Osteoblast (primary cell): ENCODE data around the gene ARL15. TPM values are rescaled to one million over a fixed set of nuclear protein-coding genes. Genes with fewer than 3 reads are reported as not detected.

Source experiments
- DNase-seq: peaks from one replicate; pipeline ENCODE4 v3.0.0; 2011; ENCODE audit warnings: low spot score, mixed read lengths; ENCODE audit not compliant: insufficient read length; ENCODE audit errors: missing footprints
- H2AFZ ChIP-seq: 2 replicates; pipeline ENCODE4 v1.6.0; 2011; ENCODE audit warnings: mild to moderate bottlenecking, low read length
- H3K27ac ChIP-seq: 2 replicates; pipeline ENCODE4 v1.5.1; 2011; ENCODE audit warnings: mild to moderate bottlenecking, low read depth, low read length, moderate library complexity
- H3K27me3 ChIP-seq: 2 replicates; pipeline ENCODE4 v1.6.0; 2012; ENCODE audit warnings: mild to moderate bottlenecking, control low read depth, inconsistent platforms, low read length, moderate library complexity; ENCODE audit not compliant: insufficient read depth
- H3K36me3 ChIP-seq: 2 replicates; pipeline ENCODE4 v1.5.1; 2011; ENCODE audit warnings: mild to moderate bottlenecking, low read length, control low read depth, moderate library complexity; ENCODE audit not compliant: insufficient read depth
- H3K4me1 ChIP-seq: 2 replicates; pipeline ENCODE4 v1.5.1; 2011; ENCODE audit warnings: mild to moderate bottlenecking, low read length, control low read depth, moderate library complexity; ENCODE audit not compliant: insufficient read depth
- H3K4me2 ChIP-seq: 2 replicates; pipeline ENCODE4 v1.6.0; 2011; ENCODE audit warnings: mild to moderate bottlenecking, low read length; ENCODE audit not compliant: insufficient read depth
- H3K4me3 ChIP-seq: fragments of 200-600 bp; sonication (generic); 3 replicates; pipeline ENCODE4 v1.5.1; 2012; ENCODE audit warnings: mild to moderate bottlenecking, low read length, inconsistent platforms; ENCODE audit not compliant: insufficient read depth
- H3K79me2 ChIP-seq: 2 replicates; pipeline ENCODE4 v1.6.0; 2012; ENCODE audit warnings: mild to moderate bottlenecking, low read length, control low read depth, inconsistent platforms; ENCODE audit not compliant: insufficient read depth
- H3K9me3 ChIP-seq: 2 replicates; pipeline ENCODE4 v1.5.1; 2011; ENCODE audit warnings: low read depth, low read length, control low read depth
- H4K20me1 ChIP-seq: 2 replicates; pipeline ENCODE4 v1.6.0; 2012; ENCODE audit warnings: mild to moderate bottlenecking, low read length, control low read depth; ENCODE audit not compliant: insufficient read depth
- CTCF ChIP-seq: IDR thresholded peaks from 2 replicates; pipeline ENCODE4 v1.5.1; 2011; ENCODE audit warnings: mild to moderate bottlenecking, low read depth, low read length, moderate library complexity; ENCODE audit errors: extremely low read depth
- total RNA-seq: library from RNA; depleted of rRNA; stranded (reverse); fragments of >200 nt; gene quantifications from 2 replicates; pipeline ENCODE4 v1.2.3, GENCODE V29; 2012

Gene ARL15
- total RNA-seq, 1 donor, result 25.3 TPM

DNA sequence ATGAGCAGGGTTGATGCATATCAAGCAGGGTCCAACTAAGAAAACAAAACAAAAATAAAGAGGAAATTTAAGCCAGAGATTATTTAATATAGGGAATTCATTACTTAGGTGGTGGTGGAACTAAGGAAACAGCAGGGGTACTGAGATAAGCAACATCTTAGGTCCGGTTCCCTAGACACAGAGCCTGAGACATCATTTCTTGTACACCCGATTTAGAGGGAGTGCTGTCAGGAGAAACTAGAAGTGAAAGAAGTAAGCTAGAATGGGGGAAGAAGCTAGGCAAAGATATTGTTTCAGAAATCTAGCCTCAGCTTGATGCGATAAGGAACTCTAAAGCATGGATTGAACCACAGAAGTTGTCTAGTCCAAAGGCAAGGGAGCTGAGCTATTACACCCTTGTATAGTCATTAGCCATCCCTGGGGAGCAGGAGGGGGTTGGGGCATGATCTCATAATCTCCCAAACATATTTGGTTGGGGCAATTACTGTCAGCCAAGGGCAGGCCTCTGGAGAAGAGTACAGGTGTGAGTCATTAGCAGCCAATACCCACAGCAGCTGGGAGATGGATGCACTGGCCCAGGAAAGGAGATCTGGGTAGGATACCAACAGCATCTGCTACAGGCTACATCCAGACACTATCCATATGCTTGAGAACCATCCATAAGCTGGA is 194.5 kb downstream of the ARL15 start:
- H3K27ac ChIP-seq, result no peak overlapping the region
- H3K4me3 ChIP-seq, result no peak overlapping the region
- H3K4me1 ChIP-seq, result peaks cover 9% of the 10 kb centered on the region
- H3K4me2 ChIP-seq, result no peak overlapping the region
- peak; percentile 51 for DNase-seq
- no peak for TF ChIP-seq CTCF
- H3K36me3 ChIP-seq, result no peaks in the 10 kb centered on the region
- H2AFZ ChIP-seq, result no peak overlapping the region
- H3K9me3 ChIP-seq, result no peaks in the 10 kb centered on the region
- H3K79me2 ChIP-seq, result no peaks in the 10 kb centered on the region
- no peaks in the 10 kb centered on the region for H3K27me3 ChIP-seq
- H4K20me1 ChIP-seq, result no peaks in the 10 kb centered on the region

- H3K4me1 ChIP-seq, result peaks cover 9% of the 10 kb centered on the region
- no peaks in the 10 kb centered on the region for H3K36me3 ChIP-seq
- H3K79me2 ChIP-seq, result no peaks in the 10 kb centered on the region
- no peak overlapping the region for H3K27ac ChIP-seq
- no peak overlapping the region for H3K4me3 ChIP-seq
- no peaks in the 10 kb centered on the region for H3K27me3 ChIP-seq
- no peak for DNase-seq
- H4K20me1 ChIP-seq, result no peaks in the 10 kb centered on the region
- TF ChIP-seq CTCF, result no peak
- no peak overlapping the region for H3K4me2 ChIP-seq
- no peaks in the 10 kb centered on the region for H3K9me3 ChIP-seq
- H2AFZ ChIP-seq, result no peak overlapping the region
Observed at GRCh38 chr5:54113060-54113459, 197.3 kb downstream of the ARL15 start.

DNA sequence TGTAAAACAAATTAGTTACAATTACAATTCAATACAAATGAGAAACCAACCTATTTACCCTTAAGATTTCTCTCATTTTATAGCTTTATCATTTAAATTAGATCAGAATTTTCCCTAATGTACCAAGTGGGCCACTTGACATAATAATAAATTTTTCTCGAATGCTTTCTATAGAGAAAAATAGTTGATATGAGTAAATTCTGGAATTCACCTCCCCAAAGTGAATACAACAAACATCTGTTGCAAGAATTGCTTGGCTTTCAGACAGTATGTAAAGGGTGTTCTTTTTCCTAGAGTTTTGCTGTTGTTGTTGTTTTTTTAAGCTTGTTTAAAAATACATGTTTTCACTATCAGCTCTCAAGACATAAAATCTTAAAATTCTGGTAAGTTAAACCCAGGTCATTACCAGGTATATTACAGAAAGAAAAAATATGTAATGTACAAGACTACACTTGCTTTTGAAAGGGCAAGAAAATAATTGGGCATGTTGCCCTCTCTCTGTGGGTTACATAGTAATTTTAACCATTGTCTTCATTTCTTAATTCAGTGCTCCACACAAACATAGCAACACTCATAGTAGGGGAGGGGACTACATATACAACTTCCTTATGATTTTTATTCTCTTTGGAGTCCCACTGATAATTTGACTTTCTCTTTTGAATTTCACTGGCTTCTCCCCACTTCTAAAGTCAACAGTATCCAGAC is 200.6 kb downstream of the ARL15 start:
- TF ChIP-seq CTCF, result no peak
- Histone ChIP-seq H3K79me2 (no peaks in the 10 kb centered on the region), H3K27me3 (no peaks in the 10 kb centered on the region), H3K4me2 (no peak overlapping the region), H3K36me3 (no peaks in the 10 kb centered on the region), H3K27ac (no peak overlapping the region), H4K20me1 (no peaks in the 10 kb centered on the region), H3K4me1 (no peaks in the 10 kb centered on the region), H3K9me3 (no peaks in the 10 kb centered on the region), H3K4me3 (no peak overlapping the region), H2AFZ (no peak overlapping the region)
- DNase-seq, result no peak

- Histone ChIP-seq H3K27ac (no peak overlapping the region), H3K79me2 (no peaks in the 10 kb centered on the region), H3K9me3 (no peaks in the 10 kb centered on the region), H3K27me3 (no peaks in the 10 kb centered on the region), H4K20me1 (no peaks in the 10 kb centered on the region), H3K36me3 (no peaks in the 10 kb centered on the region), H2AFZ (no peak overlapping the region), H3K4me3 (no peak overlapping the region), H3K4me1 (no peaks in the 10 kb centered on the region), H3K4me2 (no peak overlapping the region)
- no peak for TF ChIP-seq CTCF
- DNase-seq, result no peak
Observed at GRCh38 chr5:54108136-54108535, 202.2 kb downstream of the ARL15 start.
